Lower lobe of right lung (tissue), 2 donors: ENCODE measurements around the gene VWCE. TPM values are rescaled to one million over a fixed set of nuclear protein-coding genes. Genes with fewer than 3 reads are reported as not detected.

Experiments used
- ATAC-seq, 2 donors: fragments of 200-7000 bp; cut with Tn5 transposase; one replicate each; pipeline ENCODE4 v1.9.1; 2020 to 2022; ENCODE audit warnings: mild to moderate bottlenecking in 2 of 2, moderate library complexity in 2 of 2
- DNase-seq: peaks from one replicate; pipeline ENCODE4 v3.0.0-alpha.2; 2020
- H3K27ac ChIP-seq: fragments of 200-600 bp; one replicate; pipeline ENCODE4 v1.8.0; 2022
- H3K27me3 ChIP-seq: fragments of 200-600 bp; one replicate; pipeline ENCODE4 v1.8.0; 2022; ENCODE audit warnings: low read depth
- H3K36me3 ChIP-seq: fragments of 200-600 bp; one replicate; pipeline ENCODE4 v1.8.0; 2022; ENCODE audit warnings: mild to moderate bottlenecking
- H3K4me1 ChIP-seq: fragments of 200-600 bp; one replicate; pipeline ENCODE4 v1.8.0; 2022
- H3K4me3 ChIP-seq: fragments of 200-600 bp; one replicate; pipeline ENCODE4 v1.8.0; 2022; ENCODE audit warnings: mild to moderate bottlenecking
- H3K9me3 ChIP-seq: fragments of 200-600 bp; one replicate; pipeline ENCODE4 v1.8.0; 2022
- intact Hi-C: fragments of 100-400 bp; cut with DNase I; formaldehyde crosslinking; loops from one replicate; pipeline ENCODE4 v1.11.0; 2022
- total RNA-seq: library from RNA; stranded (reverse); fragmentation: NEBNext Ultra II Directional; extraction: Animal tissue kit (Norgen Biotek cat#: 25700); gene quantifications from one replicate; pipeline ENCODE4 v1.2.1, GENCODE V29; 2021
- TF ChIP-seq, protein P1 (sequence below): fragments of 200-600 bp; IDR thresholded peaks from one replicate; pipeline ENCODE4 v1.8.0; 2022; ENCODE audit warnings: antibody characterized with exemption, mild to moderate bottlenecking
- donor health status: DM: no; HTN: yes; CAD: no; lungs with severe emphysema.

VWCE gene
- total RNA-seq, 1 donor from 2014 or later, result 1.2 TPM

DNA sequence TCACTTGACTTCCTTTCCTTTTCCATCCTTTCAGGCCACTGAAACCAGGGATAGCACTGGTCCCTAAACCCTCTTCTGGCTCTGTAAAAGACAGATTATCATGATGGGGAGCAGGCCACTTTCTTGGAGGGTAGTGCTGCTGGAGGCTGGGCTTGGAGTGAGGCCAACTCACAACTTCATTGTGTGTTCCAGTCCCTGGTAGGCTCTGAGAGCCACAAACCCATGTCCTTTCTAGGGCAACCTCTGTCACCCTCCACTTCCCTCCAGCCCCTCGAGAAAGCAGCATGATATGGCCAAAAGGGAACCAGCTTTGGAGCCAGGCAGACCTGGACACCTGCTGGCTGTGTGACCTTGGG, 40.2 kb upstream of the VWCE start:
- DNase-seq (no peak), ATAC-seq (no peak)
- H3K4me3 ChIP-seq, result no peak overlapping the region
- H3K27ac ChIP-seq, result peak overlapping the region; percentile 61
- H3K27me3 ChIP-seq, result no peaks in the 10 kb centered on the region
- intact Hi-C loops, result loop anchor here (10.0 kb wide), 1 partner anchor 59 kb away; the partner anchor contains the start of gene TMEM216
- TF ChIP-seq, protein P1, sequence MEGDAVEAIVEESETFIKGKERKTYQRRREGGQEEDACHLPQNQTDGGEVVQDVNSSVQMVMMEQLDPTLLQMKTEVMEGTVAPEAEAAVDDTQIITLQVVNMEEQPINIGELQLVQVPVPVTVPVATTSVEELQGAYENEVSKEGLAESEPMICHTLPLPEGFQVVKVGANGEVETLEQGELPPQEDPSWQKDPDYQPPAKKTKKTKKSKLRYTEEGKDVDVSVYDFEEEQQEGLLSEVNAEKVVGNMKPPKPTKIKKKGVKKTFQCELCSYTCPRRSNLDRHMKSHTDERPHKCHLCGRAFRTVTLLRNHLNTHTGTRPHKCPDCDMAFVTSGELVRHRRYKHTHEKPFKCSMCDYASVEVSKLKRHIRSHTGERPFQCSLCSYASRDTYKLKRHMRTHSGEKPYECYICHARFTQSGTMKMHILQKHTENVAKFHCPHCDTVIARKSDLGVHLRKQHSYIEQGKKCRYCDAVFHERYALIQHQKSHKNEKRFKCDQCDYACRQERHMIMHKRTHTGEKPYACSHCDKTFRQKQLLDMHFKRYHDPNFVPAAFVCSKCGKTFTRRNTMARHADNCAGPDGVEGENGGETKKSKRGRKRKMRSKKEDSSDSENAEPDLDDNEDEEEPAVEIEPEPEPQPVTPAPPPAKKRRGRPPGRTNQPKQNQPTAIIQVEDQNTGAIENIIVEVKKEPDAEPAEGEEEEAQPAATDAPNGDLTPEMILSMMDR, result no peak
- peaks cover 45% of the 10 kb centered on the region for H3K4me1 ChIP-seq
- H3K36me3 ChIP-seq, result no peaks in the 10 kb centered on the region
- H3K9me3 ChIP-seq, result no peaks in the 10 kb centered on the region

DNA sequence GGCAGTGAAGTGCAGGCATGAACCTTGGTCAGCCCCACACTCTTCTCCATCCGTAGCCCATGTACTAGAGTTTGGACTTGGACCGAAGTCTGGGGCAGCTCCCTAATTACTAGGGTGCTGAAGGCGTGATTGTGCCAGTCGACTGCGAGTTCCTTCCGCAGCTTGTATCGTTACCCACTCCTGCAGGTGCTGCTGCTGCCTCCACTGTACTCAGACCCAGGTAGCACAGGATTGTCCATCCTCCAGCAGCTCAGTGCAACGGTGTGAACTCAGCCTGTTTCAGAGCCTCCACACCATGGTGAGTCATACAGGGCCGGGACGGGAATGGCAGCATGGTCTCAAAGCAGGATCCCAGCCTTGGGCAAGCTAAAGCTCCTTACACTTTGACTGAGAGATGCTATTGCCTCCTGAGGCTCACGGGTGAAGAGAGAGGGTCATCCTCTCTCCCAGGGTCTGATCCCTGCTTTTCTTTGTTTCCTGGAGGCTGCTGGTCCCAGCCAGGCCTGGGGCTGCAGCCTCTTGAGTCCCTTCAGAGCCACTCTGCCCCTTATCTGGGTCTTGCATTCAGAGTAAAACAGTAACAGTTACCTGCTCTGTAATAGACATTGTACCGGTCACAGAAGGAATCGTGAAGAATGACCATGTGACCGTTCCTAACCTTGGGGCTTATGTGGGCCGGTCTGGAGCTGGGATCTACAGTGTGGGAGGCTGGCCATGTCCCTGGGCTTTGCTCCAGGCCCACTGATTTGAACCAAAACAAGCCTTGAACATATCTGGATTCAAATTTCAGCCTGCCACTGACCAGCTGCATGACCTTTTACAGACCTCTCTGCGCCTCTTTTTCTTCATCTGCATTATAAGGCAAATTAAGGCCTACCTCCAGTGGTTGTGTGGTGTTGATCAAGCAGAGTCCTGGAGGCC, 39.6 kb upstream of the VWCE start:
- intact Hi-C loops, result loop anchor here (10.0 kb wide), 1 partner anchor 60 kb away; the partner anchor contains the start of gene TMEM216
- DNase-seq, result no peak
- no peaks in the 10 kb centered on the region for H3K9me3 ChIP-seq
- no peak overlapping the region for H3K27ac ChIP-seq
- H3K27me3 ChIP-seq, result no peaks in the 10 kb centered on the region
- peaks cover 4% of the 10 kb centered on the region for H3K36me3 ChIP-seq
- TF ChIP-seq, protein P1, result no peak
- H3K4me1 ChIP-seq, result peaks cover 45% of the 10 kb centered on the region
- no peak overlapping the region for H3K4me3 ChIP-seq
- no peak for ATAC-seq

DNA sequence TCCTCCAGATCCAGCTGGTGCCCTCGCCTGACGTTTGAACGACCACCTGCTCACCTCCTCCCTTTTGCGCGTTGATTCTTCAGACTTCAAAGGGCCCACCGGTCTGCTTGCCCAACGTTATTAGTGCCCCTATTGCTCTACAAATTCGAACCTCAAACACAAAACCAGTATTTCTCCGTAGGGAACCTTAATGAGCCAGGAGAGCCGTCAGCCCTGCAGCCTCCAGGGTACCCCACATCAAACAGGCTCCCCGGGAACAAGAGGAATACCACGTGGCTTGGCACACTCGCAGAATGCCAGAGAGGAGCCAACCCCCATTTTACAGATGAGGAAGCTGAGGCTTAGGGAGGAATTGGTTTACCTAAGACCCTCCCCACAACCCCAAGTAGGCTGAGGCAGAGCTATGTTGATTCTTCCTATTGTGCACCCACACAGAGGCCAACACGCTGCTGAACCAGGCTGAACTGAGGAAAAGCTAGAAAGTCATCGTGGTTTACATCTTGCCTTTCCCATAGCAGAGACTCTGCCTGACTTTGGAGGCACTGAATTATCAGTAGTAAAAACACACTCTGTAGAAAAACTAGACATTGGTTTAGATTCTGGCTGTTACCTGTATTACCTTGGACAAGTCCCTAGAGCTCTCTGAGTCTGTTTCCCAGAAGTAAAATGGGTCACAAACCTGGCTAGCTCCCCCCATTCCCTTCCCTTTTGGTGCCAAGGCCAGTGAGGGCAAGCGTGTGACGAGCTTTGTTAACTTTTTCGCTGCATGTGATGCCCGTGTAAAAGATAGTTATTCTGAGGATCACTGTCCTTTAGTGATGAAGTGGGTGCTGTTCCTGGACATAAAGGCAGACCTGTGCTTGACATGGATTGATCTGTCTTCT, 38.7 kb upstream of the VWCE start:
- Histone ChIP-seq H3K27ac (peak overlapping the region; percentile 92), H3K36me3 (peaks cover 13% of the 10 kb centered on the region), H3K4me3 (peak overlapping the region; percentile 89), H3K4me1 (peaks cover 45% of the 10 kb centered on the region), H3K9me3 (no peaks in the 10 kb centered on the region), H3K27me3 (no peaks in the 10 kb centered on the region)
- DNase-seq (no peak), ATAC-seq (no peak)
- TF ChIP-seq, protein P1, result no peak
- intact Hi-C loops, result loop anchor here (10.0 kb wide), 1 partner anchor 61 kb away; the partner anchor contains the start of gene TMEM216

DNA sequence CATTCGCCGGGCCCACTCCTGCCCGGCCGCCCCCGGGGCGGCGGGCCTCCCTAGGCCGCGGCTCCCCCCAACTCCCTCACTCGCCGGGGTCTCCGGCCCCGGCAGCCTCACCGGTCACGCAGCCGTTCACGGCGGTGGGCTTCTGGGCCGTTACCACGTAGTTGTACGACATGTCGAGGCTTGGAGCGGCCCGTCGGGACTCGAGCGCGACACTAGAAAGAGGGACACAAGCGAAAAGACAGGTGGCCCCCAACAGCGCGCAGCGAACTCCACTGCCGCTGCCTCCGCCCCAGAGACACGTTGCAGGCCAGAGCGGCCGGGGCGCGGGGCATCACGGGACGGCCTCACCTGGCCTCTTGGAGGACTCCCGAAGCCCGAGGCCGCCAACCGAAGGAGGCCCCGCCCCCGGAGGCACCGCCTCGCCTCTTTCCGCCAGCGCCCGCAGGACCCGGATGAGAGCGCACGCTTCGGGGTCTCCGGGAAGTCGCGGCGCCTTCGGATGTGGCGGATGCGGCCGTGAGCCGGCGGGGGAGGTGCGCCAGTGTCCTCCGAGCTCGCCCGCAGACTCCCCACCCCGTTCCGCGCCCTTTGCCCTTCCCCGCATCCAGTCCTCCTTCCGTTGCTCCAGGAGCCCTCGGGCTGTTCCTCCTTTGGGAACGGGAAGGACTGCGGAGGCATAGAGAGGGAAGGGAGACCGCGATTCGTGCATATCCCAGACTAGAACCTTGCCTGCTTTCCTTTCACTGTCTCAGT, 37.9 kb upstream of the VWCE start, which contains the start of the genes DDB1 and TKFC:
TSS of gene DDB1 (minus strand) at position 309 of the 753 bp plus-strand sequence. CDS start at position 172, 137 bp downstream.
TSS of gene TKFC (plus strand) at position 432 of the 753 bp plus-strand sequence. CDS start 1,501 bp downstream, outside the sequence.
- Histone ChIP-seq H3K27ac (peak within 1 kb of the TSS; percentile 92), H3K9me3 (no peaks in the 10 kb centered on the region), H3K4me1 (peaks cover 45% of the 10 kb centered on the region), H3K27me3 (no peaks in the 10 kb centered on the region), H3K4me3 (peak within 1 kb of the TSS; percentile 89), H3K36me3 (peaks cover 22% of the 10 kb centered on the region)
- TF ChIP-seq, protein P1, result no peak
- intact Hi-C loops, result loop anchor here (10.0 kb wide), 1 partner anchor 62 kb away; the partner anchor contains the start of gene TMEM216
- DNase-seq, result peak; percentile 97
- ATAC-seq, result peak; percentile 97 to 98
